Stimulated activated CD4-positive, alpha-beta T cell treated with anti-CD3 and anti-CD28 coated beads, Interleukin-1b, Interleukin-23, amount 100 ng/mL, for 24 hours (primary cell): ENCODE measurements around the gene ANLN.
"Not testable (repeated sequence)": the region's sequence is repeated elsewhere in the genome, so short reads cannot be mapped to it uniquely, and the experiment has no call there.

Experiments used
- DNase-seq, 4 experiments: peaks; one replicate each; pipeline ENCODE4 v3.0.0-alpha.2; 2020; ENCODE audit warnings: low read depth in 4 of 4, low spot score in 1 of 4

Gene ANLN

GRCh38 chr7:36466001-36466400, 76.3 kb downstream of the ANLN start:
- DNase-seq, result not testable (repeated sequence)

- DNase-seq, result no peak
These were observed 78.9 kb downstream of the ANLN start for GRCh38 chr7:36468370-36469101.

GRCh38 chr7:36469236-36469635, 79.6 kb downstream of the ANLN start:
- DNase-seq, result no peak

GRCh38 chr7:36472141-36472729, 82.6 kb downstream of the ANLN start:
- DNase-seq, result no peak

GRCh38 chr7:36473454-36474282, 84.0 kb downstream of the ANLN start:
- DNase-seq, result peak in 1 of 4 experiments; percentile 26

GRCh38 chr7:36474283-36475010, 84.8 kb downstream of the ANLN start:
- no peak for DNase-seq

- DNase-seq, result no peak
These were observed 85.3 kb downstream of the ANLN start for GRCh38 chr7:36475011-36475342.

GRCh38 chr7:36475381-36475780, 85.7 kb downstream of the ANLN start:
- no peak for DNase-seq

GRCh38 chr7:36478745-36479144, 89.1 kb downstream of the ANLN start:
- no peak for DNase-seq

GRCh38 chr7:36483853-36484252, 94.2 kb downstream of the ANLN start:
- not testable (repeated sequence) for DNase-seq

GRCh38 chr7:36484265-36484664, 94.6 kb downstream of the ANLN start:
- no peak for DNase-seq

- DNase-seq, result no peak
These were observed 96.7 kb downstream of the ANLN start for GRCh38 chr7:36486336-36486735.

GRCh38 chr7:36487756-36488336, 98.2 kb downstream of the ANLN start:
- DNase-seq, result no peak

GRCh38 chr7:36488672-36489071, 99.0 kb downstream of the ANLN start:
- DNase-seq, result not testable (repeated sequence)

- DNase-seq, result no peak
These were observed 100.8 kb downstream of the ANLN start for GRCh38 chr7:36490419-36490830.

- DNase-seq, result no peak
These were observed 101.7 kb downstream of the ANLN start for GRCh38 chr7:36491317-36491716.

GRCh38 chr7:36496576-36496975, 106.9 kb downstream of the ANLN start:
- DNase-seq, result no peak

- DNase-seq, result not testable (repeated sequence)
These were observed 107.5 kb downstream of the ANLN start for GRCh38 chr7:36497176-36497575.

GRCh38 chr7:36497775-36498174, 108.1 kb downstream of the ANLN start:
- DNase-seq, result no peak
